Activated CD8-positive, alpha-beta memory T cell treated with anti-CD3 and anti-CD28 coated beads for 48 hours (primary cell): ENCODE measurements around the gene LRRC17.
"Not testable (repeated sequence)": the region's sequence is repeated elsewhere in the genome, so short reads cannot be mapped to it uniquely, and the experiment has no call there.

Experiments
- DNase-seq, 3 experiments: peaks; one replicate each; pipeline ENCODE4 v3.0.0-alpha.2; 2020; ENCODE audit warnings: low read depth in 2 of 3, low spot score in 2 of 3

The LRRC17 gene

DNA sequence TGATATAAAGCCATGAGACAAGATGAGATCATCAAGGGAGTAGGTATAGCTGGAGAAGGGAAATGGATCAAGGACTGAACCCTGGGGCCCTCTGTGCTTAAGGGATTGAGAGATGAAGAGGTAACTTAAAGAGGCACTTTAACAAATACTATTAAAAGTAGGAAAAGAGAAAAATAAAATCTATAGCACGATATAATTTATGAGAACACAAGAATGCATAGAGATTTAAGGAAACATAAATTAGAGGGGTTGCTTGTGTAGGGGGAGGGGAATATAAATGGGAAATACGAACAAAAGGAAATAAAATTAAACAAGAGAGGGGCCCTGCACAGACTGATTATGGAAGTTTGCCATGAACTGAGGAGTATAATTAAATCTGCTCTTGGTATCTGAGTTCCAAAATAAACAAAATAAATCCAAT is 15.6 kb upstream of the LRRC17 start:
- no peak for DNase-seq

DNA sequence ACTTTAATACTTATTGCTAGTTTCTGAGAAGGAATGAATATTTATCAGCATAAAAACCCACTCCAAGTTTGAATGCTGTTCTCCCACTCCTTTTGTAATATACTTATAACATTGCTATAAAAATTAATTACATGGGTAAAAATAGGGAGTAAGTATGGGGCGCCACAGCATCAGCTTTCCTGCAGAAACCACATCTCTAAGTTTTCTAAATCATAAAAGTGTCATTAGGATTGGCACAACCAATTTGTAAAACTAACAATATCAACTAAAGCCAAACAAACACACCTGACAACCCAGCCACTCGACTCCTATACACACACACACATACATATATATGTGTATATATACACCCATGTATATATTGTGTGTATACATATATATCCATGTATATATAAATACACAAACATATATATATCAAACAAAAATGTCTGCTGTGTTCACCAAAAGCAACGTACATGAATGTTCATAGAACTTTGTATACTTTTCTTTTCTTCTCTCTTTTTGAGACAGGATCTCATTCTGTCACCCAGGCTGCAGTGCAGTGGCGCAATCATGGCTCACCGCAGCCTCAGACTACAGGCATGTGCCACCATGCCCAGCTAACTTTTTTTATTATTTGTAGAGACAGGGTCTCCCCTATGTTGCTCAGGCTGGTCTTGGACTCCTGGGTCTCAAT is 14.8 kb upstream of the LRRC17 start:
- no peak for DNase-seq

- no peak for DNase-seq
Measured at GRCh38 chr7:102898532-102898859, 14.3 kb upstream of the LRRC17 start.

- not testable (repeated sequence) for DNase-seq
Measured at GRCh38 chr7:102902052-102902451, 10.7 kb upstream of the LRRC17 start.

- not testable (repeated sequence) for DNase-seq
Measured at GRCh38 chr7:102903576-102903975, 9.2 kb upstream of the LRRC17 start.

DNA sequence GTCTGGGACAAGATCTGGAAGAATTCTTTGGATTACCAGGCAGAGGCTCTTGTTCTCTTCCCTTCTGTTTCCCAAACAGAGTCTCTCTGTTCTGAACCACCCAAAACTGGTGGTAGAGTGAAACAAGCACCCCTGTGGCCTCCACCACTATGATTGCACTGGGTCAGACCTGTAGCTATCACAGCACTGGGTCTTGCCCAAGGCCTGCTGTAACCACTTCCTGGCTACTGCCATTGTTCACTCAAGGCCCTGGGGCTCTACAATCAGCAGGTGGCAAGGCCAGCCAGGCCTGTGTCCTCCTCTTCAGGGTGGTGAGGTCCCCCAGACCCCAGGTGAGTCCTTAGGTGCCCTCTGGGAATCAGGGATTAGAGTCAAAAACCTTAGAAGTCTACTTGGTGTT is 4.1 kb upstream of the LRRC17 start:
- no peak for DNase-seq

DNA sequence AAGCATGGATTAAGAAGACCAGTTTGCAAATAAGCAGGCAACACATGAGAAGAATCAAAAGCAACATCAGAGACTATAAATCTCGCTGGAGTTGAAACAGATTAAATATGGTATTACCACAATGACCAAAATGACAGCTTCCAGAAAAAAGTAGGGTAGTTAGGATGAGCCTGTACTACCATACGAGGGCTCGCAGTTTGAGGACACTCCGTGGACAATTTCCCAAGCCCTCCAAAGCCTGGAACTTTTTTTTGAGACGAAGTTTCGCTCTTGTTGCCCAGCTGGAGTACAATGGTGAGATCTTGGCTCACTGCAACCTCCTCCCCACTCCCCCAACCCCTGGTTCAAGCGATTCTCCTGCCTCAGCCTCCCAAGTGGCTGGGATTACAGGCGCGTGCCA is 1.0 kb downstream of the LRRC17 start:
- no peak for DNase-seq

DNA sequence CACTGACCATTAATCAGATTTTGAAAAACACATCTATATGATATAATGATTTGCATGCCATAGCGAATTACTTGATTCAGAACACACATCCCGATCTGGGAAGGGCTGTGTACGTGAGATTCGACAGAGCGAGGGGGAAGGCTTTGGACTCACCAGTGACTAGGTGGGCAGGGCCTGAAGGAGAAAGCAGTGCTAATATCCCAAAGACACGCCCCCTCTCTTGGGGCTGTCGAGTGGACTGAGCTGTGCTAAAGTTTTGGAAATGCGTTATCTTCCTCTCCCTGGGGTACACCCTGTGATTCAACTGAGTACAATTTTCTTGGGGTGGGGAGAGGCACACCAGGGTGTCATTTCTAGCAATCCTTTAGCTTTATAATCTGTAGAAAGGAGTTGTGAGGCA is 1.8 kb downstream of the LRRC17 start:
- no peak for DNase-seq

GRCh38 chr7:102916426-102916825 is 3.6 kb downstream of the LRRC17 start:
- DNase-seq = no peak

DNA sequence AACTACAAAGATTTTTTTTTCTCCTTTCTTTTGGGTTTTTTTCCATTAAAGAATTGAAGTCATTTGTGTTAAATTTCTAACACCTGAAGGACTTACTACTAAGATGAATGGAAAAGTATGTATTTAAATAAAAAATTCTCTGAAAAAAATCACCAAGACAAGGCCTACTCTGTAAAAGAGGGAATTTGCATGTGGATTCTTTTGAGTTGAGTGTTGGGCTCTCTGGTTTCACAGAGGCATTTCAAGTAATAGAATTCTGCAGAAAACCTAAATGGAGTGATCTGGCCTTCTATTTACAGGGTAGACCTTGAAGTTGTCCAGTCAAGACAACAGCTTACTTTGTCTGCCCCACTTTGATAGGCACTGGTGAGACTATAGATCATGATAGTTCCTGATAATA is 4.1 kb downstream of the LRRC17 start:
- DNase-seq = no peak

GRCh38 chr7:102917436-102918353 is 4.9 kb downstream of the LRRC17 start:
- DNase-seq = no peak

DNA sequence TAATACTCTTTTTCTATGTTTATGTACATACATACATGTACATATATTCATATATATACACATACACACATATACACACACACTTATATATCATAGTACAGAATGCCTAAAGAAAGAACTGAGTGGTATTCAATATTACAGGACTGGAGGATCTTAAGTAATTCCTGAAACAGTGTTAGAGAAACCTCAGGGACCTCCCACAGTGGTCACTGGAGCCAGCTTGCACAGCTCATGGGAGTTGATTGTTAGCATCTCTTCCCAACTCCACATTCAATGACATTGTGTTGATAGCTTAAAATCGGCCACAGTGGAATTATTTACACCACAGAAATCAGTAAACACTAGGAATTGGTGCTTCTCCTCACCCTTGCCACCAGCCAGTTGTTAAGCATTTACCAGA is 6.0 kb downstream of the LRRC17 start:
- DNase-seq = no peak

DNA sequence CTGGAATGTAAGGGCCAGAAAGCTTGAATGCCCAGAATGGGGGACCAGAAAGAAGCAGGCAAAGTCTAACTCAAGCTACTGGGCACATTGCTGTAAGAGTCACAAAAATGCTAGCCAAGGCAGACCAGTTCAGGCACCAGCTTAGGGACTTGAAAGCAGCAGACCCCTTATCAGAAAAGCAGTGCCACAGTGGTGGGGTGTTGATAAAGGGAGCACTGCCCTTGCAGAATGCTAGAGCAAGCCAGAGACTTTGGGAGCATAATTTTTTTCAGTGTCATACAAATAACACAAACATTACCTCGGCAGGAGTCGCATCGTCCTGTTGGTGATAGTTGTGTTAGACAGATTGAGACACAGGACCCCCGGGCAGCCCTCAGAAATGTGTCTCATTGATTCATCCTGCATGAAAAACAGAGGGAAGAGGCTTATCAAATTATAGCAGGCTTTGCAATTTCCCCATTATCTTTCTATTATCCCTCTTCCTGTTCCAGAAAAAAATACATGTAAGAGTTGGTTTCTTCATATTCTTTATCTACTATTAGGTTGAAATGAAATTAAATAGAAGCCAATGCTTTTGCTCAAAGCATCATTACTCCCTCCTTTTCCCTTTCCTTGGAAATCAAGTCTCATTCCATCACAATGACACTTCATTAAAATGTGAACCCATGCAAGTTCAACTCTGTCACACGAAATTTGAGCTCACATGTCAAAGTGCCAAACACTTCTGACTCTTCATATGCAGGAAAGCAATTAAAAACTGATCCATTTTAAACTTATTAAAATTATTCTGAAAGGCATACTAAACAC is 13.4 kb downstream of the LRRC17 start:
- no peak for DNase-seq

DNA sequence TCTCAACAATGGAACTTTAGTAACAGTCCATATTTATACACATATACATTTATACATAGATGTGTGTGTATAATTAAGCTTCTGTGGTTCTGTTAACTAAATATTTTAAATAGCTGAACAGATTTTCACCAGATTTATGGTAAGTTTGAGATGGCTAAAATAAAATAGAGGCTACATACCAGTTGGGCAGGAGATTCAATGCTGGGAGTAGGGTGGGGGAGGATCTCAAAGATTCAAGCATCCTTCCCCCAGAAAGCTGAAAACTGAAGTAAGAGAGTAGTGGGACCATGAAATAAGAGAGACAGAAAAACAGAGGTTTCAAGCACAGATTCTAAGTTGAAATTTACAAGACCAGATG is 14.0 kb downstream of the LRRC17 start:
- DNase-seq = no peak

DNA sequence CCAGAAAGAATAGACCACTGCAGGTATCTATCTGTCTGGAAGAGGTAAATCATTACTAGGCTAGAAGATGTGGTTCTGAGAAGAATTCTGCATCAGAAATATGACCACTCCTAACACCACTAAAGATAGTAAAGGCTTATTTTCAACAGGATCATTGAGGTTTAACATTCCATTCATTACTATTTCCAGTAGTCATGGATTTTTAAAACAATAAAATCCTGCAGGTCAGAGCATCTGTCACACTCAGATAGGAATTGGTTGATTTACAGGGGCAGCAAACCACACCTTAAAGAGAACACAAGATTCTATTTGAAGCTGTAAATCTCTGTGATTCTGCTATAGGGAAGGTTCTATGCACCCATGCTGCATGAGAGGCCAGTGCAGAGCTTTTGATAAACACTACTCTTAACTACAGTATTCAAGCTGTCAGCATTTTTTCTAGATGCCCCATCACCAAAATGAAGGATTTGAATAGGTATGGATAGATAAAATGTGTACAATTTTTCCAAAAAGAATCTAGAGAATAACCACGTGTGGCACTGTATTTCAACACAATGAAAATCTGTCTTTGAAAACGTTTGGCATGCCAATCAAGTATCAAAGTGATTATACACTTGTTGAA is 14.6 kb downstream of the LRRC17 start:
- DNase-seq = no peak

DNA sequence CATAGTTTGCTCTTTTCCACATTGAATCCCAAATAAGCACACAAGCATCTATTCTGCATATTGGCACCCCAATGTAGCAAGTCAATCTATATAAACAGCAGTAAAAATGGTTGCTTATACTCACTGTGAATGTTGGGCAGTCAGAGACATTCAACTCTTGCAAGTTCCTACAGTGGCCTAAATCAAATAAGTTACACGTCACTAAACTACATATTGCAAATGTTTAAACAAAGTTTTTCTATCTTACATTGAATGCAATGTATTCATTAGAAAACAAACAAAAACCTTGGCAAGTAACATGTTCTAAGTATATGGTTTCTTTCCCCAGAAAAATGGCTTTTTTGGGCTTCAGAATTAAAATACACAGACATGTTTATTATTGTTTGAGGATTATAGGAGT is 19.0 kb downstream of the LRRC17 start:
- no peak for DNase-seq

GRCh38 chr7:102933763-102934162 is 21.0 kb downstream of the LRRC17 start:
- DNase-seq = no peak

DNA sequence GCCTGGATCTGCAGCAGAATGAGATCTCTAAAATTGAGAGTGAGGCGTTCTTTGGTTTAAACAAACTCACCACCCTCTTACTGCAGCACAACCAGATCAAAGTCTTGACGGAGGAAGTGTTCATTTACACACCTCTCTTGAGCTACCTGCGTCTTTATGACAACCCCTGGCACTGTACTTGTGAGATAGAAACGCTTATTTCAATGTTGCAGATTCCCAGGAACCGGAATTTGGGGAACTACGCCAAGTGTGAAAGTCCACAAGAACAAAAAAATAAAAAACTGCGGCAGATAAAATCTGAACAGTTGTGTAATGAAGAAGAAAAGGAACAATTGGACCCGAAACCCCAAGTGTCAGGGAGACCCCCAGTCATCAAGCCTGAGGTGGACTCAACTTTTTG is 21.4 kb downstream of the LRRC17 start:
- DNase-seq = no peak

- no peak for DNase-seq
Measured at GRCh38 chr7:102934701-102935100, 21.9 kb downstream of the LRRC17 start.

- DNase-seq = no peak
Measured at GRCh38 chr7:102935450-102936115, 22.8 kb downstream of the LRRC17 start.

- no peak for DNase-seq
Measured at GRCh38 chr7:102938679-102939078, 25.9 kb downstream of the LRRC17 start.
